GM23248 (cell line): ENCODE results near the gene PSMD2. TPM values are rescaled to one million over a fixed set of nuclear protein-coding genes. Genes with fewer than 3 reads are reported as not detected.

Experiments
- DNase-seq: peaks from one replicate; pipeline ENCODE4 v3.0.0-alpha.2; 2015
- H2AFZ ChIP-seq: fragments of 200-600 bp; sonication (generic); 2 replicates; pipeline ENCODE4 v1.6.1; 2016; ENCODE audit warnings: antibody characterized with exemption
- H3F3A ChIP-seq: fragments of 200-600 bp; sonication (generic); 2 replicates; pipeline ENCODE4 v1.6.1; 2016; ENCODE audit warnings: mild to moderate bottlenecking, antibody characterized with exemption, mixed run types; ENCODE audit not compliant: insufficient read depth
- H3K27ac ChIP-seq: fragments of 200-600 bp; sonication (generic); 2 replicates; pipeline ENCODE4 v1.5.1; 2016; ENCODE audit warnings: mild to moderate bottlenecking
- H3K27me3 ChIP-seq: fragments of 200-600 bp; sonication (generic); replicated peaks from 2 replicates; pipeline ENCODE4 v1.6.1; 2016; ENCODE audit warnings: mild to moderate bottlenecking; ENCODE audit not compliant: insufficient read depth
- H3K36me3 ChIP-seq: fragments of 200-600 bp; sonication (generic); 2 replicates; pipeline ENCODE4 v1.6.1; 2016; ENCODE audit warnings: low read depth, mild to moderate bottlenecking
- H3K4me1 ChIP-seq: fragments of 200-600 bp; sonication (generic); 2 replicates; pipeline ENCODE4 v1.6.1; 2016; ENCODE audit warnings: mild to moderate bottlenecking; ENCODE audit not compliant: insufficient read depth
- H3K4me2 ChIP-seq: fragments of 200-600 bp; sonication (generic); one replicate; pipeline ENCODE4 v1.6.1; 2016; ENCODE audit warnings: mild to moderate bottlenecking; ENCODE audit not compliant: unreplicated experiment
- H3K4me3 ChIP-seq: fragments of 200-600 bp; sonication (generic); 2 replicates; pipeline ENCODE4 v1.5.1; 2016; ENCODE audit warnings: mild to moderate bottlenecking
- H3K79me2 ChIP-seq: fragments of 200-600 bp; sonication (generic); 2 replicates; pipeline ENCODE4 v1.6.1; 2016; ENCODE audit warnings: mild to moderate bottlenecking; ENCODE audit not compliant: insufficient read depth
- H3K9ac ChIP-seq: fragments of 200-600 bp; sonication (generic); 2 replicates; pipeline ENCODE4 v1.6.1; 2016; ENCODE audit warnings: mild to moderate bottlenecking
- H3K9me2 ChIP-seq: fragments of 200-600 bp; sonication (generic); 2 replicates; pipeline ENCODE4 v1.6.1; 2016; ENCODE audit warnings: mixed run types, mild to moderate bottlenecking, moderate library complexity; ENCODE audit not compliant: insufficient read depth
- H3K9me3 ChIP-seq: fragments of 200-600 bp; sonication (generic); one replicate; pipeline ENCODE4 v1.6.1; 2017; ENCODE audit warnings: low read depth
- H4K20me1 ChIP-seq: fragments of 200-600 bp; sonication (generic); 2 replicates; pipeline ENCODE4 v1.6.0; 2016; ENCODE audit not compliant: insufficient read depth
- EZH2 ChIP-seq: fragments of 200-600 bp; sonication (generic); IDR thresholded peaks from 2 replicates; pipeline ENCODE4 v1.6.1; 2018; ENCODE audit warnings: antibody characterized with exemption, mild to moderate bottlenecking; ENCODE audit not compliant: insufficient read depth, poor library complexity, severe bottlenecking
- EZH2phosphoT487 ChIP-seq: fragments of 200-600 bp; sonication (generic); IDR thresholded peaks from 2 replicates; pipeline ENCODE4 v1.6.1; 2018; ENCODE audit warnings: antibody characterized with exemption, moderate library complexity, mild to moderate bottlenecking, low read depth; ENCODE audit not compliant: insufficient read depth
- WGBS, 2 experiments: methylation state at CpG; one replicate each; pipeline ENCODE4 v1.1.6; 2015 to 2017; ENCODE audit warnings: low lambda C conversion rate in 2 of 2, low coverage in 1 of 2; ENCODE audit errors: missing lambda C conversion rate in 2 of 2; 5-methylcytosine and 5-hydroxymethylcytosine counted together
- in situ Hi-C: fragments of 300-500 bp; cut with MboI; formaldehyde crosslinking; loops from 2 replicates; pipeline ENCODE4 v1.15.0; 2020
- polyA plus RNA-seq: library from polyadenylated mRNA; unstranded; fragments of >200 nt; fragmentation: Nextera tagmentation; extraction: Ambion mirVana; gene quantifications from 2 replicates; pipeline ENCODE4 v1.2.1, GENCODE V29; 2016
- total RNA-seq: library from RNA; depleted of rRNA; stranded (reverse); fragments of >200 nt; shearing (Covaris generic); gene quantifications from 2 replicates; pipeline ENCODE4 v1.2.3, GENCODE V29; 2014

Gene PSMD2
- total and polyA plus RNA-seq, 2 experiments from 2014 or later = 513 to 602 TPM

GRCh38 chr3:184346480-184347190, 47.6 kb downstream of the PSMD2 start:
- TF ChIP-seq EZH2phosphoT487 (no peak), EZH2 (no peak)
- Histone ChIP-seq H3K9me2 (no peaks in the 10 kb centered on the region), H3F3A (no peaks in the 10 kb centered on the region), H3K9me3 (no peaks in the 10 kb centered on the region), H4K20me1 (no peaks in the 10 kb centered on the region), H2AFZ (no peak overlapping the region), H3K79me2 (no peaks in the 10 kb centered on the region), H3K4me2 (no peak overlapping the region), H3K9ac (no peak overlapping the region), H3K27me3 (no peaks in the 10 kb centered on the region), H3K4me1 (peaks cover 9% of the 10 kb centered on the region), H3K36me3 (no peaks in the 10 kb centered on the region), H3K27ac (no peak overlapping the region), H3K4me3 (no peak overlapping the region)
- no peak for DNase-seq
- 90 to 94% methylated on average over 19 to 20 of the region's 20 CpGs for WGBS, 2 experiments
- in situ Hi-C loops = no loop called here

GRCh38 chr3:184347321-184348056, 48.4 kb downstream of the PSMD2 start:
- Histone ChIP-seq H3K27me3 (no peaks in the 10 kb centered on the region), H3K4me1 (peaks cover 9% of the 10 kb centered on the region), H4K20me1 (no peaks in the 10 kb centered on the region), H3K4me2 (no peak overlapping the region), H3K9me2 (no peaks in the 10 kb centered on the region), H3K9me3 (no peaks in the 10 kb centered on the region), H3K27ac (no peak overlapping the region), H3K9ac (no peak overlapping the region), H3F3A (no peaks in the 10 kb centered on the region), H3K79me2 (no peaks in the 10 kb centered on the region), H2AFZ (no peak overlapping the region), H3K4me3 (no peak overlapping the region), H3K36me3 (no peaks in the 10 kb centered on the region)
- TF ChIP-seq EZH2phosphoT487 = no peak
- TF ChIP-seq EZH2 = no peak
- in situ Hi-C loops = no loop called here
- 67 to 69% methylated on average over 12 of the region's 12 CpGs for WGBS, 2 experiments
- peak; percentile 27 for DNase-seq

DNA sequence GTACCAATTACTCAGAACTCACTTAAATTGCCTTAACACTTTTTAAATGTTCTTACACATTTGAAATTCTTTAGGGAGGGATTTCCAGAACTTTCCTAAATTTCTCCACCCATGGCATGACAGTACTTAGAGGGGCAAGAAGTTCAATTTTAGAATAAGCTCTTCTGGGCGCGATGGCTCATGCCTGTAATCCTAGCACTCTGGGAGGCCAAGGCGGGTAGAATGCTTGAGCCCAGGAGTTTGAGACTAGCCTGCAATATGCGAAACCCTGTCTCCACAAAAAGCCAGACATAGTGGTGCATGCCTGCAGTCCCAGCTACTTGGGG, 49.0 kb downstream of the PSMD2 start:
- DNase-seq = no peak

GRCh38 chr3:184349563-184350470, 50.8 kb downstream of the PSMD2 start:
- Histone ChIP-seq H3K36me3 (no peaks in the 10 kb centered on the region), H3K27me3 (no peaks in the 10 kb centered on the region), H3K9me3 (no peaks in the 10 kb centered on the region), H3K4me1 (peaks cover 9% of the 10 kb centered on the region), H2AFZ (no peak overlapping the region), H3F3A (no peaks in the 10 kb centered on the region), H3K9ac (no peak overlapping the region), H3K9me2 (no peaks in the 10 kb centered on the region), H3K4me3 (no peak overlapping the region), H3K27ac (no peak overlapping the region), H3K4me2 (no peak overlapping the region), H3K79me2 (no peaks in the 10 kb centered on the region), H4K20me1 (no peaks in the 10 kb centered on the region)
- TF ChIP-seq EZH2phosphoT487 (no peak), EZH2 (no peak)
- DNase-seq = no peak
- WGBS, 2 experiments = 87 to 89% methylated on average over 10 of the region's 10 CpGs
- in situ Hi-C loops = loop anchor here (25.0 kb wide), 1 partner anchor 437 kb away; no protein-coding TSS in a partner anchor

More for the DNA sequence above, 49.0 kb downstream of the PSMD2 start:
- Histone ChIP-seq H3F3A (no peaks in the 10 kb centered on the region), H3K4me2 (no peak overlapping the region), H3K4me1 (peaks cover 9% of the 10 kb centered on the region), H2AFZ (no peak overlapping the region), H3K9ac (no peak overlapping the region), H3K9me2 (no peaks in the 10 kb centered on the region), H3K27me3 (no peaks in the 10 kb centered on the region), H3K36me3 (no peaks in the 10 kb centered on the region), H4K20me1 (no peaks in the 10 kb centered on the region), H3K9me3 (no peaks in the 10 kb centered on the region), H3K4me3 (no peak overlapping the region), H3K79me2 (no peaks in the 10 kb centered on the region), H3K27ac (no peak overlapping the region)
- no peak for TF ChIP-seq EZH2phosphoT487
- TF ChIP-seq EZH2 = no peak
- WGBS, 2 experiments = 69 to 73% methylated on average over 4 of the region's 4 CpGs
- in situ Hi-C loops = no loop called here
